H1 (cell line): ENCODE data around the gene FOXN4. TPM values are rescaled to one million over a fixed set of nuclear protein-coding genes. Genes with fewer than 3 reads are reported as not detected.
A peak's percentile ranks its signal among the peaks of the same experiment; 100 is the strongest.

Experiments
- BCL11A ChIP-seq, 2 experiments: IDR thresholded peaks; one replicate each; pipeline ENCODE4 v1.6.1; 2011; ENCODE audit warnings: low read depth in 2 of 2, low read length in 2 of 2, mild to moderate bottlenecking in 2 of 2
- CEBPB ChIP-seq: IDR thresholded peaks from 2 replicates; pipeline ENCODE4 v1.6.1; 2012; ENCODE audit warnings: low read depth, low read length
- EZH2 ChIP-seq: fragments of 200-600 bp; sonication (generic); IDR thresholded peaks from 2 replicates; pipeline ENCODE4 v1.7.1; 2012; ENCODE audit warnings: low read depth, mild to moderate bottlenecking, moderate library complexity, low read length, inconsistent platforms; ENCODE audit not compliant: severe bottlenecking
- JUN ChIP-seq: IDR thresholded peaks from 2 replicates; pipeline ENCODE4 v1.6.1; 2011; ENCODE audit warnings: low read depth, mild to moderate bottlenecking, improper control_type of control experiment, low read length
- NANOG ChIP-seq: IDR thresholded peaks from 2 replicates; pipeline ENCODE4 v1.6.1; 2011; ENCODE audit warnings: low read length, low read depth, mild to moderate bottlenecking, inconsistent platforms; ENCODE audit not compliant: insufficient read depth, poor library complexity, severe bottlenecking
- polyA plus RNA-seq, 7 experiments: library from polyadenylated mRNA; depleted of rRNA in 3 of 7; stranded (reverse) in 5 of 7; unstranded in 2 of 7; fragments of >200 nt in 5 of 7; fragments of 200-250 nt in 2 of 7; gene quantifications; 1 replicate in 5 of 7; 2 replicates in 1 of 7; 4 replicates in 1 of 7; pipeline versions ENCODE4 v1.2.1 to v1.2.3, GENCODE V29; 2011 to 2013; ENCODE audit warnings: missing spikeins in 2 of 7, mixed read lengths in 2 of 7
- total RNA-seq: library from RNA; stranded (reverse); fragmentation: NEBNext Ultra II Directional; extraction: Animal tissue kit (Norgen Biotek cat#: 25700); gene quantifications from 2 replicates; pipeline ENCODE4 v1.2.1, GENCODE V29; 2021
- TF ChIP-seq, protein P1 (sequence below): fragments of 300-600 bp; sonication (generic); IDR thresholded peaks from 2 replicates; pipeline ENCODE4 v1.7.1; 2012; ENCODE audit warnings: low read length, moderate library complexity, mild to moderate bottlenecking, inconsistent platforms; ENCODE audit not compliant: insufficient replicate concordance
- TF ChIP-seq, protein P2 (sequence below): IDR thresholded peaks from 2 replicates; pipeline ENCODE4 v1.6.1; 2011; ENCODE audit warnings: low read depth, mild to moderate bottlenecking, low read length; ENCODE audit not compliant: insufficient read depth

Gene FOXN4
- total and polyA plus RNA-seq, 2 of the 8 experiments (the other 6 are each of a cell fraction or from before 2014, with no cell fraction given), result 0.26 to 0.29 TPM

- TF ChIP-seq, protein P1, sequence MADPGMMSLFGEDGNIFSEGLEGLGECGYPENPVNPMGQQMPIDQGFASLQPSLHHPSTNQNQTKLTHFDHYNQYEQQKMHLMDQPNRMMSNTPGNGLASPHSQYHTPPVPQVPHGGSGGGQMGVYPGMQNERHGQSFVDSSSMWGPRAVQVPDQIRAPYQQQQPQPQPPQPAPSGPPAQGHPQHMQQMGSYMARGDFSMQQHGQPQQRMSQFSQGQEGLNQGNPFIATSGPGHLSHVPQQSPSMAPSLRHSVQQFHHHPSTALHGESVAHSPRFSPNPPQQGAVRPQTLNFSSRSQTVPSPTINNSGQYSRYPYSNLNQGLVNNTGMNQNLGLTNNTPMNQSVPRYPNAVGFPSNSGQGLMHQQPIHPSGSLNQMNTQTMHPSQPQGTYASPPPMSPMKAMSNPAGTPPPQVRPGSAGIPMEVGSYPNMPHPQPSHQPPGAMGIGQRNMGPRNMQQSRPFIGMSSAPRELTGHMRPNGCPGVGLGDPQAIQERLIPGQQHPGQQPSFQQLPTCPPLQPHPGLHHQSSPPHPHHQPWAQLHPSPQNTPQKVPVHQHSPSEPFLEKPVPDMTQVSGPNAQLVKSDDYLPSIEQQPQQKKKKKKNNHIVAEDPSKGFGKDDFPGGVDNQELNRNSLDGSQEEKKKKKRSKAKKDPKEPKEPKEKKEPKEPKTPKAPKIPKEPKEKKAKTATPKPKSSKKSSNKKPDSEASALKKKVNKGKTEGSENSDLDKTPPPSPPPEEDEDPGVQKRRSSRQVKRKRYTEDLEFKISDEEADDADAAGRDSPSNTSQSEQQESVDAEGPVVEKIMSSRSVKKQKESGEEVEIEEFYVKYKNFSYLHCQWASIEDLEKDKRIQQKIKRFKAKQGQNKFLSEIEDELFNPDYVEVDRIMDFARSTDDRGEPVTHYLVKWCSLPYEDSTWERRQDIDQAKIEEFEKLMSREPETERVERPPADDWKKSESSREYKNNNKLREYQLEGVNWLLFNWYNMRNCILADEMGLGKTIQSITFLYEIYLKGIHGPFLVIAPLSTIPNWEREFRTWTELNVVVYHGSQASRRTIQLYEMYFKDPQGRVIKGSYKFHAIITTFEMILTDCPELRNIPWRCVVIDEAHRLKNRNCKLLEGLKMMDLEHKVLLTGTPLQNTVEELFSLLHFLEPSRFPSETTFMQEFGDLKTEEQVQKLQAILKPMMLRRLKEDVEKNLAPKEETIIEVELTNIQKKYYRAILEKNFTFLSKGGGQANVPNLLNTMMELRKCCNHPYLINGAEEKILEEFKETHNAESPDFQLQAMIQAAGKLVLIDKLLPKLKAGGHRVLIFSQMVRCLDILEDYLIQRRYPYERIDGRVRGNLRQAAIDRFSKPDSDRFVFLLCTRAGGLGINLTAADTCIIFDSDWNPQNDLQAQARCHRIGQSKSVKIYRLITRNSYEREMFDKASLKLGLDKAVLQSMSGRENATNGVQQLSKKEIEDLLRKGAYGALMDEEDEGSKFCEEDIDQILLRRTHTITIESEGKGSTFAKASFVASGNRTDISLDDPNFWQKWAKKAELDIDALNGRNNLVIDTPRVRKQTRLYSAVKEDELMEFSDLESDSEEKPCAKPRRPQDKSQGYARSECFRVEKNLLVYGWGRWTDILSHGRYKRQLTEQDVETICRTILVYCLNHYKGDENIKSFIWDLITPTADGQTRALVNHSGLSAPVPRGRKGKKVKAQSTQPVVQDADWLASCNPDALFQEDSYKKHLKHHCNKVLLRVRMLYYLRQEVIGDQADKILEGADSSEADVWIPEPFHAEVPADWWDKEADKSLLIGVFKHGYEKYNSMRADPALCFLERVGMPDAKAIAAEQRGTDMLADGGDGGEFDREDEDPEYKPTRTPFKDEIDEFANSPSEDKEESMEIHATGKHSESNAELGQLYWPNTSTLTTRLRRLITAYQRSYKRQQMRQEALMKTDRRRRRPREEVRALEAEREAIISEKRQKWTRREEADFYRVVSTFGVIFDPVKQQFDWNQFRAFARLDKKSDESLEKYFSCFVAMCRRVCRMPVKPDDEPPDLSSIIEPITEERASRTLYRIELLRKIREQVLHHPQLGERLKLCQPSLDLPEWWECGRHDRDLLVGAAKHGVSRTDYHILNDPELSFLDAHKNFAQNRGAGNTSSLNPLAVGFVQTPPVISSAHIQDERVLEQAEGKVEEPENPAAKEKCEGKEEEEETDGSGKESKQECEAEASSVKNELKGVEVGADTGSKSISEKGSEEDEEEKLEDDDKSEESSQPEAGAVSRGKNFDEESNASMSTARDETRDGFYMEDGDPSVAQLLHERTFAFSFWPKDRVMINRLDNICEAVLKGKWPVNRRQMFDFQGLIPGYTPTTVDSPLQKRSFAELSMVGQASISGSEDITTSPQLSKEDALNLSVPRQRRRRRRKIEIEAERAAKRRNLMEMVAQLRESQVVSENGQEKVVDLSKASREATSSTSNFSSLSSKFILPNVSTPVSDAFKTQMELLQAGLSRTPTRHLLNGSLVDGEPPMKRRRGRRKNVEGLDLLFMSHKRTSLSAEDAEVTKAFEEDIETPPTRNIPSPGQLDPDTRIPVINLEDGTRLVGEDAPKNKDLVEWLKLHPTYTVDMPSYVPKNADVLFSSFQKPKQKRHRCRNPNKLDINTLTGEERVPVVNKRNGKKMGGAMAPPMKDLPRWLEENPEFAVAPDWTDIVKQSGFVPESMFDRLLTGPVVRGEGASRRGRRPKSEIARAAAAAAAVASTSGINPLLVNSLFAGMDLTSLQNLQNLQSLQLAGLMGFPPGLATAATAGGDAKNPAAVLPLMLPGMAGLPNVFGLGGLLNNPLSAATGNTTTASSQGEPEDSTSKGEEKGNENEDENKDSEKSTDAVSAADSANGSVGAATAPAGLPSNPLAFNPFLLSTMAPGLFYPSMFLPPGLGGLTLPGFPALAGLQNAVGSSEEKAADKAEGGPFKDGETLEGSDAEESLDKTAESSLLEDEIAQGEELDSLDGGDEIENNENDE, result no peak
- TF ChIP-seq EZH2 (peak; percentile 68), NANOG (no peak), CEBPB (no peak), JUN (no peak), BCL11A (IDR thresholded peaks at IDR 0.05; ENCODE audit: low read depth in 2 of 2, low read length in 2 of 2) (no peak)
- TF ChIP-seq, protein P2, sequence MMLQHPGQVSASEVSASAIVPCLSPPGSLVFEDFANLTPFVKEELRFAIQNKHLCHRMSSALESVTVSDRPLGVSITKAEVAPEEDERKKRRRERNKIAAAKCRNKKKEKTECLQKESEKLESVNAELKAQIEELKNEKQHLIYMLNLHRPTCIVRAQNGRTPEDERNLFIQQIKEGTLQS, result no peak
Measured at GRCh38 chr12:109310247-109311125, 1.4 kb upstream of the FOXN4 start (continued).
